ENCODE data around the gene APCDD1L. TPM values are rescaled to one million over a fixed set of nuclear protein-coding genes. Genes with fewer than 3 reads are reported as not detected.

APCDD1L gene
- polyA plus RNA-seq, 1 donor from 2014 or later: not detected

DNA sequence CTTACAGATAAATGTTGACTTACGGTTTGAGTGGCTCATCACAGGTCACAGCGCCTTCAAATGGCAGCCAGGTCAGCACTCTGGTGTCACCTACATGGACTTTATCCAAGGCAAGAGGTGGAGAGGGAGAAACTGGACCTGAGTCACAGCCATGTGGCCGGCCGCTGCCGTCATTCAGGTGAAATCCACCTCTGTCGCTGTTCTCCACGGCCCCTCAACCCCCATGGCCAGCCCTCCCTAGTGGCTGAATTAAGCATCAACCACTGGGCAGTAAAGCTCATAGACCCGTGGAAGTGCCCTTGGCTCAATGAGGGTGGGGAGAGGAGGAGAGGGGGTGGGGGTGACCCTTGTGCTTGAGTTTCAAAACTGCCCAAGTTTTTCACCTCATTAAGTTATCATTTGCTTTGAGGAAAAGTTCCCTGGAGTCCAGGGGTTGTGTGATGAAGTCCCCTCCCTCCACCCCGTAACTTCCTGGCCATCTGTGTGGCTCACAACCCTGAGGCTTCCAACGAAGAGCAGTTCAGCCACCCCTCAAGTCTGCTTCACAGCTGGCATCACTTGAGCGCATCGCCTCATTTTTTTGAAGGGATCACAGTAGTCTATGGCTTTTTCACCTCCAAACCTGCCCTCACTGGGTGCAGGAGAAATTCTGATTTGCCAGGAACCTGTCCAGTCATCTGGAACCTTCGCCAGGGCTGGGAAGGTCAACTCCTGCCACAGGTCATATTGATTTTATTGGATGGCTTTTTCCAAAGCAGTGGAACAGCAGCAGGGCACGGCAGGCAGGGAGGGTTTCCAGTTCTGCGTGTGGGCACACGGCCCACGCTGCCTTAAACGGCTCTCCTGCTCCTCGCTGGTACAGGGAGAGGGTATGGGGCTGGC, 43.5 kb upstream of the APCDD1L start:
- Histone ChIP-seq H3K4me2 (ENCODE audit: low read length) (no peak overlapping the region), H3K9me3 (ENCODE audit: low read length) (no peaks in the 10 kb centered on the region), H3K27me3 (ENCODE audit: insufficient read depth, low read depth, low read length) (no peaks in the 10 kb centered on the region), H3K27ac (ENCODE audit: low read length) (no peak overlapping the region), H2AFZ (ENCODE audit: low read depth, low read length) (no peak overlapping the region), H3K9me2 (ENCODE audit: insufficient read depth, low read length) (no peaks in the 10 kb centered on the region), H4K20me1 (ENCODE audit: insufficient read depth) (no peaks in the 10 kb centered on the region), H3K79me2 (replicated peaks; ENCODE audit: insufficient read depth, low read length) (no peaks in the 10 kb centered on the region), H3K9ac (ENCODE audit: low read length) (no peak overlapping the region), H3K4me3 (ENCODE audit: low read length) (no peak overlapping the region), H3K36me3 (ENCODE audit: insufficient read depth, low read length) (no peaks in the 10 kb centered on the region), H3F3A (ENCODE audit: insufficient read depth, low read length, poor library complexity, severe bottlenecking) (no peaks in the 10 kb centered on the region)
- TF ChIP-seq SMC3 (conservative IDR thresholded peaks at IDR 0.05; ENCODE audit: poor library complexity): no peak
- no peak for TF ChIP-seq POLR2AphosphoS5 (IDR thresholded peaks at IDR 0.05)
- no peak for TF ChIP-seq EP300 (conservative IDR thresholded peaks at IDR 0.05; ENCODE audit: poor library complexity, severe bottlenecking)
- TF ChIP-seq, protein P1, sequence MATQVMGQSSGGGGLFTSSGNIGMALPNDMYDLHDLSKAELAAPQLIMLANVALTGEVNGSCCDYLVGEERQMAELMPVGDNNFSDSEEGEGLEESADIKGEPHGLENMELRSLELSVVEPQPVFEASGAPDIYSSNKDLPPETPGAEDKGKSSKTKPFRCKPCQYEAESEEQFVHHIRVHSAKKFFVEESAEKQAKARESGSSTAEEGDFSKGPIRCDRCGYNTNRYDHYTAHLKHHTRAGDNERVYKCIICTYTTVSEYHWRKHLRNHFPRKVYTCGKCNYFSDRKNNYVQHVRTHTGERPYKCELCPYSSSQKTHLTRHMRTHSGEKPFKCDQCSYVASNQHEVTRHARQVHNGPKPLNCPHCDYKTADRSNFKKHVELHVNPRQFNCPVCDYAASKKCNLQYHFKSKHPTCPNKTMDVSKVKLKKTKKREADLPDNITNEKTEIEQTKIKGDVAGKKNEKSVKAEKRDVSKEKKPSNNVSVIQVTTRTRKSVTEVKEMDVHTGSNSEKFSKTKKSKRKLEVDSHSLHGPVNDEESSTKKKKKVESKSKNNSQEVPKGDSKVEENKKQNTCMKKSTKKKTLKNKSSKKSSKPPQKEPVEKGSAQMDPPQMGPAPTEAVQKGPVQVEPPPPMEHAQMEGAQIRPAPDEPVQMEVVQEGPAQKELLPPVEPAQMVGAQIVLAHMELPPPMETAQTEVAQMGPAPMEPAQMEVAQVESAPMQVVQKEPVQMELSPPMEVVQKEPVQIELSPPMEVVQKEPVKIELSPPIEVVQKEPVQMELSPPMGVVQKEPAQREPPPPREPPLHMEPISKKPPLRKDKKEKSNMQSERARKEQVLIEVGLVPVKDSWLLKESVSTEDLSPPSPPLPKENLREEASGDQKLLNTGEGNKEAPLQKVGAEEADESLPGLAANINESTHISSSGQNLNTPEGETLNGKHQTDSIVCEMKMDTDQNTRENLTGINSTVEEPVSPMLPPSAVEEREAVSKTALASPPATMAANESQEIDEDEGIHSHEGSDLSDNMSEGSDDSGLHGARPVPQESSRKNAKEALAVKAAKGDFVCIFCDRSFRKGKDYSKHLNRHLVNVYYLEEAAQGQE (IDR thresholded peaks at IDR 0.05; ENCODE audit: borderline replicate concordance): no peak

DNA sequence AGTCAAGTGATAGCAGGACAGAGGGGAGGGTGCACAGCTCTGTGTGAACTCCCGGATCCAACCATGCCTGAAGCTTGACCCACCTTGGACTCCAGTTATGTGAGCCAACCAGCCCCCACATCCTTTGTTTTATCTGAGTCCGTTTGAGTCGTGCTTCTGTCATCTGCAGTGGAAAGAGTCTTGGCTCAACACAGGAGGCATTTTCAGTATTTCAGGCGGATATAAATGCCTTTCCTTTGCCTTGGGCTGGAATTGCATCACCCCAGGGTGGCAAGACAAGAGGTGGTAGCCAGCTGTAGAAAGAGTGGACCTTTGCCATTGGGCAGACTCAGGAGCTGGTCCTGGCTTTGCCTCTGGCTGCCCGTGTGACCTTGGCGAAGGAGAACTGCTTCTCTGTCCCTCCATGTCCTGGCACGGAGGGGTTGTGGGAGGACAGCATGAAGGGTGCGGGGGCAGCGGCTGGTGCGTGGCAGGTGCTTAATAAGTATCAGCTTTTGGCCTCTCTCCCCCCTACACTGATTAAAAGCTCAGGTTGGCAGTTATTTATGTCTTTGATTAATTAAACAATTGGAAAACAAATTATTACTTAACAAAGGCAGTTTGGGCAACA, 42.6 kb upstream of the APCDD1L start:
- H3K9me3 ChIP-seq (ENCODE audit: low read length): no peaks in the 10 kb centered on the region
- no peak overlapping the region for H3K4me3 ChIP-seq (ENCODE audit: low read length)
- H2AFZ ChIP-seq (ENCODE audit: low read depth, low read length): no peak overlapping the region
- TF ChIP-seq MXI1 (conservative IDR thresholded peaks at IDR 0.05; ENCODE audit: poor library complexity, severe bottlenecking) (no peak), EZH2 (IDR thresholded peaks at IDR 0.05; ENCODE audit: borderline replicate concordance, insufficient read depth, low read length, poor library complexity, severe bottlenecking) (no peak), EP300 (conservative IDR thresholded peaks at IDR 0.05; ENCODE audit: poor library complexity, severe bottlenecking) (no peak)
- no peaks in the 10 kb centered on the region for H3K36me3 ChIP-seq (ENCODE audit: insufficient read depth, low read length)
- no peak overlapping the region for H3K9ac ChIP-seq (ENCODE audit: low read length)
- no peak overlapping the region for H3K4me2 ChIP-seq (ENCODE audit: low read length)
- no peak overlapping the region for H3K27ac ChIP-seq (ENCODE audit: low read length)
- H3K79me2 ChIP-seq (replicated peaks; ENCODE audit: insufficient read depth, low read length): no peaks in the 10 kb centered on the region
- H3F3A ChIP-seq (ENCODE audit: insufficient read depth, low read length, poor library complexity, severe bottlenecking): no peaks in the 10 kb centered on the region
- no peaks in the 10 kb centered on the region for H3K9me2 ChIP-seq (ENCODE audit: insufficient read depth, low read length)
- no peaks in the 10 kb centered on the region for H4K20me1 ChIP-seq (ENCODE audit: insufficient read depth)
- no peaks in the 10 kb centered on the region for H3K27me3 ChIP-seq (ENCODE audit: insufficient read depth, low read depth, low read length)

DNA sequence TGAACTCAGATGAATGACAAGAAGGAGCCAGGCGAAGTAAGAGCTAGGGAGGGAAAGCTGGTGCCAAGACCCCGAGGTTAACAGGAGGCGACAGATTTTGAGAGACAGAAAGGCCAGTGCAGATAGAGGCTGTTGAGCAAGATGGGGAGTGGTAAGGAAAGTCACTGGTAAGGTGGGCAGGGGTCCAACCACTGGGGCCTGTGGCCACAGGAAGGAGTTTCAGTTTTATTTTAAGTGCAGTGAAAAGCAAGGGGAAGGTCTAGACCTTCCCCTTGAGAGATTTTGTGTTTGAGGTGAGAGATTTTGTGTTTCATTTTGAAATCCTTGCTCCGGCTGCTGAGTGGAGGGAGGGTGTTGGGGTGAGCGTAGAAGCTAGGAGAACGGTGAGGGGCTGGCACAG, 41.8 kb upstream of the APCDD1L start:
- H3K79me2 ChIP-seq (replicated peaks; ENCODE audit: insufficient read depth, low read length): no peaks in the 10 kb centered on the region
- no peak for TF ChIP-seq EZH2 (IDR thresholded peaks at IDR 0.05; ENCODE audit: borderline replicate concordance, insufficient read depth, low read length, poor library complexity, severe bottlenecking)
- no peak for TF ChIP-seq SMC3 (conservative IDR thresholded peaks at IDR 0.05; ENCODE audit: poor library complexity)
- TF ChIP-seq MXI1 (conservative IDR thresholded peaks at IDR 0.05; ENCODE audit: poor library complexity, severe bottlenecking): no peak
- TF ChIP-seq TAF1 (IDR thresholded peaks at IDR 0.05; ENCODE audit: low read depth): no peak
- TF ChIP-seq, protein P1 (IDR thresholded peaks at IDR 0.05; ENCODE audit: borderline replicate concordance): no peak
- TF ChIP-seq, protein P2, sequence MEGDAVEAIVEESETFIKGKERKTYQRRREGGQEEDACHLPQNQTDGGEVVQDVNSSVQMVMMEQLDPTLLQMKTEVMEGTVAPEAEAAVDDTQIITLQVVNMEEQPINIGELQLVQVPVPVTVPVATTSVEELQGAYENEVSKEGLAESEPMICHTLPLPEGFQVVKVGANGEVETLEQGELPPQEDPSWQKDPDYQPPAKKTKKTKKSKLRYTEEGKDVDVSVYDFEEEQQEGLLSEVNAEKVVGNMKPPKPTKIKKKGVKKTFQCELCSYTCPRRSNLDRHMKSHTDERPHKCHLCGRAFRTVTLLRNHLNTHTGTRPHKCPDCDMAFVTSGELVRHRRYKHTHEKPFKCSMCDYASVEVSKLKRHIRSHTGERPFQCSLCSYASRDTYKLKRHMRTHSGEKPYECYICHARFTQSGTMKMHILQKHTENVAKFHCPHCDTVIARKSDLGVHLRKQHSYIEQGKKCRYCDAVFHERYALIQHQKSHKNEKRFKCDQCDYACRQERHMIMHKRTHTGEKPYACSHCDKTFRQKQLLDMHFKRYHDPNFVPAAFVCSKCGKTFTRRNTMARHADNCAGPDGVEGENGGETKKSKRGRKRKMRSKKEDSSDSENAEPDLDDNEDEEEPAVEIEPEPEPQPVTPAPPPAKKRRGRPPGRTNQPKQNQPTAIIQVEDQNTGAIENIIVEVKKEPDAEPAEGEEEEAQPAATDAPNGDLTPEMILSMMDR (IDR thresholded peaks at IDR 0.05; ENCODE audit: poor library complexity, severe bottlenecking): no peak
- TF ChIP-seq RAD21 (conservative IDR thresholded peaks at IDR 0.05): no peak
- no peak for TF ChIP-seq POLR2AphosphoS5 (IDR thresholded peaks at IDR 0.05)
- no peak overlapping the region for H3K4me3 ChIP-seq (ENCODE audit: low read length)
- H3F3A ChIP-seq (ENCODE audit: insufficient read depth, low read length, poor library complexity, severe bottlenecking): no peaks in the 10 kb centered on the region
- no peak overlapping the region for H2AFZ ChIP-seq (ENCODE audit: low read depth, low read length)
- H3K36me3 ChIP-seq (ENCODE audit: insufficient read depth, low read length): no peaks in the 10 kb centered on the region
- no peaks in the 10 kb centered on the region for H3K9me3 ChIP-seq (ENCODE audit: low read length)
- no peak overlapping the region for H3K27ac ChIP-seq (ENCODE audit: low read length)
- H3K27me3 ChIP-seq (ENCODE audit: insufficient read depth, low read depth, low read length): no peaks in the 10 kb centered on the region
- H4K20me1 ChIP-seq (ENCODE audit: insufficient read depth): no peaks in the 10 kb centered on the region
- no peak overlapping the region for H3K4me2 ChIP-seq (ENCODE audit: low read length)
- H3K9ac ChIP-seq (ENCODE audit: low read length): no peak overlapping the region
- H3K9me2 ChIP-seq (ENCODE audit: insufficient read depth, low read length): no peaks in the 10 kb centered on the region

All from neural cell (in vitro differentiated cells).